Cardiac fibroblast (primary cell): ENCODE results near the gene TALDO1.

Experiments
- DNase-seq, 2 donors: peaks; one replicate each; pipeline versions ENCODE4 v3.0.0 to v3.0.0-alpha.2; 2010; ENCODE audit warnings: low read depth in 2 of 2
- H3K4me3 ChIP-seq, 2 donors: replicated peaks in 1 of 2; 1 replicate in 1 of 2; 2 replicates in 1 of 2; pipeline ENCODE4 v1.5.1; 2011; ENCODE audit warnings: low read depth in 2 of 2, low read length in 2 of 2, mild to moderate bottlenecking in 2 of 2, moderate library complexity in 1 of 2
- TF ChIP-seq, protein P1 (sequence below): IDR thresholded peaks from one replicate; pipeline ENCODE4 v1.5.1; 2011; ENCODE audit warnings: low read depth, mild to moderate bottlenecking, low read length, inconsistent platforms

TALDO1 gene

DNA sequence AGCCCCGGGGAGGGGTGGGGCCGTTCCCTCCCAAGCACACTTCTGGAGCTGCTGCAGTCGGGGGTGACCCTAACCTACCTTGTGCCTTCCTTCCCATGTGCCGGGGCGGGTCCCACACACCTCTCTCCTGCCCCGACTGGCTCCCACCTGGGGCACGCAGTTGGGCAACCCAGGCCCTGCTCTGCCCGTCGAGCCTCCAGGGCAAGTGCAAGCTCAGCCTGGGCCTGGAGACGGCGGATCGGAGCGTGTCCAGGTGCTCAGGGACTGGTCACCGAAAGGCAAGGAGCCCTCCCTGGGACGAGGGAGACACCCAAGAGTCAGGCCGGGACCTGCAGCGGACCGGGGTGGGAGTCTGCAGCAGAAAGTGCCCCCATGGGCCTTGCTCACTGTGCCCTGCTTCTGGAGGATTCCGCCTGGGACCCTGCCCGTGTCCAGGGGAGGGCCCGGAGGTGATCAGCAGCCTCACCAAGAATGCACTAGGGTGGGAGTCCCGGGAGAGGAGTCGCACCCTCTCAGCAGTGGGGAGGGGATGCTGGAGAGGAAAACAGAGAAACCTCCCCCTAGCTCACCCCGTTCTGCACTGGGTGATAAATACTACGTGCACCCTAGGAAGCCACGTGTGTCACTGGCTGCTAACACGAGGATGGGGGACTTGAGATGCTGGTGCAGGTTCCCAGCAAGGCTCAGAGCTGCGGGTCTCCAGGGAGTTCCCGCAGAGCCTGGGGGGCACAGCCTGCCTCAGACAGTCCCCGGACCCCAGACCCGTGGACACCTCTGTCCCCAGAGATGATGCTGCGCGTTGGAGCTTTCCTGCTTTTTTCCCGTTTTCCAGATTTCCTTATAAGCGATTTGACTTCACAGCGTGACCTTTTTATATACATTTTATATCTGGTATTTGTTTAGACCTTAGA lies 35.3 kb downstream of the TALDO1 start:
- TF ChIP-seq, protein P1, sequence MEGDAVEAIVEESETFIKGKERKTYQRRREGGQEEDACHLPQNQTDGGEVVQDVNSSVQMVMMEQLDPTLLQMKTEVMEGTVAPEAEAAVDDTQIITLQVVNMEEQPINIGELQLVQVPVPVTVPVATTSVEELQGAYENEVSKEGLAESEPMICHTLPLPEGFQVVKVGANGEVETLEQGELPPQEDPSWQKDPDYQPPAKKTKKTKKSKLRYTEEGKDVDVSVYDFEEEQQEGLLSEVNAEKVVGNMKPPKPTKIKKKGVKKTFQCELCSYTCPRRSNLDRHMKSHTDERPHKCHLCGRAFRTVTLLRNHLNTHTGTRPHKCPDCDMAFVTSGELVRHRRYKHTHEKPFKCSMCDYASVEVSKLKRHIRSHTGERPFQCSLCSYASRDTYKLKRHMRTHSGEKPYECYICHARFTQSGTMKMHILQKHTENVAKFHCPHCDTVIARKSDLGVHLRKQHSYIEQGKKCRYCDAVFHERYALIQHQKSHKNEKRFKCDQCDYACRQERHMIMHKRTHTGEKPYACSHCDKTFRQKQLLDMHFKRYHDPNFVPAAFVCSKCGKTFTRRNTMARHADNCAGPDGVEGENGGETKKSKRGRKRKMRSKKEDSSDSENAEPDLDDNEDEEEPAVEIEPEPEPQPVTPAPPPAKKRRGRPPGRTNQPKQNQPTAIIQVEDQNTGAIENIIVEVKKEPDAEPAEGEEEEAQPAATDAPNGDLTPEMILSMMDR = no peak
- no peak for DNase-seq
- no peak overlapping the region for H3K4me3 ChIP-seq

GRCh38 chr11:783581-784015 lies 36.3 kb downstream of the TALDO1 start:
- peak; percentile 75 to 93 for DNase-seq
- H3K4me3 ChIP-seq = no peak overlapping the region
- TF ChIP-seq, protein P1 = peak; percentile 88

- TF ChIP-seq, protein P1 = no peak
- no peak for DNase-seq
- no peak overlapping the region for H3K4me3 ChIP-seq
Measured at GRCh38 chr11:786235-787083, 39.2 kb downstream of the TALDO1 start.

- H3K4me3 ChIP-seq = no peak overlapping the region
- no peak for DNase-seq
- TF ChIP-seq, protein P1 = no peak
Measured at GRCh38 chr11:787084-787675, 39.9 kb downstream of the TALDO1 start.

- DNase-seq = no peak
- no peak overlapping the region for H3K4me3 ChIP-seq
- TF ChIP-seq, protein P1 = no peak
Measured at GRCh38 chr11:788009-788640, 40.9 kb downstream of the TALDO1 start.
